GM21423 (cell line): ENCODE results near the gene FAM110A.
"Not testable (repeated sequence)": the region's sequence is repeated elsewhere in the genome, so short reads cannot be mapped to it uniquely, and the experiment has no call there.

Experiments
- ATAC-seq: cut with Tn5 transposase; IDR thresholded peaks from one replicate; pipeline ENCODE4 v1.9.1; 2021; ENCODE audit warnings: mild to moderate bottlenecking, moderate library complexity; ENCODE audit not compliant: unreplicated experiment

Gene FAM110A

GRCh38 chr20:892371-892770 is 58.9 kb downstream of the FAM110A start:
- not testable (repeated sequence) for ATAC-seq
